ENCODE data around the gene C1D. TPM values are rescaled to one million over a fixed set of nuclear protein-coding genes. Genes with fewer than 3 reads are reported as not detected.

Gene C1D
- total RNA-seq, 1 donor from 2014 or later: 16.2 TPM

Other genes starting within 250 kb of the C1D start
- 11.5 to 20.7 TPM (median 12.0 TPM) in 3 replicates for gene PNO1, start 94.9 kb upstream of the C1D start, total RNA-seq
- gene PPP3R1, start 189.5 kb upstream of the C1D start, total RNA-seq: 56.2 to 72.3 TPM (median 70.8 TPM) in 3 replicates

All from chondrocyte (in vitro differentiated cells).